HG02840 (cell line): ENCODE results near the gene DCTN2.
"Not testable (repeated sequence)": the region's sequence is repeated elsewhere in the genome, so short reads cannot be mapped to it uniquely, and the experiment has no call there.

ENCODE experiments used
- ATAC-seq: cut with Tn5 transposase; IDR thresholded peaks from one replicate; pipeline ENCODE4 v1.9.1; 2021; ENCODE audit warnings: mild to moderate bottlenecking, moderate library complexity, moderate number of reproducible peaks; ENCODE audit not compliant: unreplicated experiment, low FRiP score

Gene DCTN2

GRCh38 chr12:57495051-57495701, 51.8 kb downstream of the DCTN2 start:
- ATAC-seq = not testable (repeated sequence)

- ATAC-seq = no peak
These were observed 55.4 kb downstream of the DCTN2 start for GRCh38 chr12:57491393-57492280.

- ATAC-seq = no peak
These were observed 56.9 kb downstream of the DCTN2 start for GRCh38 chr12:57490126-57490525.

GRCh38 chr12:57489157-57489641, 57.8 kb downstream of the DCTN2 start:
- no peak for ATAC-seq

- ATAC-seq = no peak
These were observed 58.4 kb downstream of the DCTN2 start for GRCh38 chr12:57488402-57489156.

GRCh38 chr12:57487597-57488401, 59.2 kb downstream of the DCTN2 start, which contains the start of gene MARS1:
MARS1 (plus strand) TSS chr12:57488068; CDS start chr12:57488091, 23 bp downstream.
- peak; percentile 97 for ATAC-seq

- no peak for ATAC-seq
These were observed 59.9 kb downstream of the DCTN2 start for GRCh38 chr12:57487055-57487596.

GRCh38 chr12:57485695-57486094, 61.3 kb downstream of the DCTN2 start:
- ATAC-seq = no peak

GRCh38 chr12:57483466-57483865, 63.5 kb downstream of the DCTN2 start:
- no peak for ATAC-seq

- ATAC-seq = no peak
These were observed 65.3 kb downstream of the DCTN2 start for GRCh38 chr12:57481671-57482070.
